Mesodermal cell (in vitro differentiated cells): Measurements from ENCODE around the gene EVI2B.
A peak's percentile ranks its signal among the peaks of the same experiment; 100 is the strongest.
"Not testable (repeated sequence)": the region's sequence is repeated elsewhere in the genome, so short reads cannot be mapped to it uniquely, and the experiment has no call there.

Source experiments
- H3K27ac ChIP-seq: 2 replicates; pipeline ENCODE4 v1.7.0; 2013; ENCODE audit warnings: mild to moderate bottlenecking, low read depth, low read length, moderate library complexity; ENCODE audit not compliant: severe bottlenecking
- H3K36me3 ChIP-seq: 2 replicates; pipeline ENCODE4 v1.7.1; 2013; ENCODE audit warnings: mild to moderate bottlenecking, low read length, moderate library complexity; ENCODE audit not compliant: control insufficient read depth, insufficient read depth
- H3K4me1 ChIP-seq: one replicate; pipeline ENCODE4 v1.7.1; 2013; ENCODE audit warnings: mild to moderate bottlenecking, low read length; ENCODE audit not compliant: insufficient read depth, control insufficient read depth, poor library complexity, severe bottlenecking
- H3K4me3 ChIP-seq: 2 replicates; pipeline ENCODE4 v1.7.0; 2013; ENCODE audit warnings: low read length, control low read depth, mild to moderate bottlenecking; ENCODE audit not compliant: insufficient read depth, poor library complexity, severe bottlenecking; ENCODE audit errors: extremely low read depth
- H3K9me3 ChIP-seq: 2 replicates; pipeline ENCODE4 v1.7.1; 2013; ENCODE audit warnings: mild to moderate bottlenecking, low read length, moderate library complexity; ENCODE audit not compliant: control insufficient read depth
- WGBS, 2 experiments: methylation state at CpG; one replicate each; pipeline ENCODE4 v1.1.5; 2013; ENCODE audit warnings: missing lambda C conversion rate in 2 of 2; ENCODE audit not compliant: insufficient coverage in 2 of 2; 5-methylcytosine and 5-hydroxymethylcytosine counted together

EVI2B gene

GRCh38 chr17:31269578-31269983, 44.3 kb downstream of the EVI2B start:
- Histone ChIP-seq H3K36me3 (peaks cover 33% of the 10 kb centered on the region), H3K4me1 (peaks cover 16% of the 10 kb centered on the region), H3K9me3 (no peaks in the 10 kb centered on the region), H3K4me3 (no peak overlapping the region), H3K27ac (peak overlapping the region; percentile 72)
- no CpG with 5 or more reads among the region's 1 CpG for WGBS, 2 experiments

- Histone ChIP-seq H3K27ac (peak overlapping the region; percentile 72), H3K9me3 (no peaks in the 10 kb centered on the region), H3K4me1 (peaks cover 16% of the 10 kb centered on the region), H3K36me3 (peaks cover 33% of the 10 kb centered on the region), H3K4me3 (no peak overlapping the region)
- WGBS, 2 experiments: 94 to 100% methylated on average over 2 of the region's 2 CpGs
Measured at GRCh38 chr17:31269036-31269577, 44.7 kb downstream of the EVI2B start.

GRCh38 chr17:31266042-31266441, 47.8 kb downstream of the EVI2B start:
- Histone ChIP-seq H3K4me3 (no peak overlapping the region), H3K4me1 (peaks cover 16% of the 10 kb centered on the region), H3K9me3 (no peaks in the 10 kb centered on the region), H3K27ac (no peak overlapping the region), H3K36me3 (peaks cover 31% of the 10 kb centered on the region)
- 90 to 100% methylated on average over 1 to 2 of the region's 2 CpGs for WGBS, 2 experiments

GRCh38 chr17:31262923-31263322, 50.9 kb downstream of the EVI2B start:
- no CpG with 5 or more reads among the region's 1 CpG for WGBS, 2 experiments
- H3K9me3 ChIP-seq, H3K4me1 ChIP-seq, H3K27ac ChIP-seq, H3K4me3 ChIP-seq: not testable (repeated sequence)
- H3K36me3 ChIP-seq: peaks cover 41% of the 10 kb centered on the region

GRCh38 chr17:31261601-31262000, 52.3 kb downstream of the EVI2B start:
- H3K4me1 ChIP-seq: no peaks in the 10 kb centered on the region
- H3K9me3 ChIP-seq: no peaks in the 10 kb centered on the region
- no peak overlapping the region for H3K4me3 ChIP-seq
- 86 to 100% methylated on average over 1 of the region's 1 CpG for WGBS, 2 experiments
- peaks cover 41% of the 10 kb centered on the region for H3K36me3 ChIP-seq
- H3K27ac ChIP-seq: no peak overlapping the region

- H3K4me3 ChIP-seq: no peak overlapping the region
- WGBS, 2 experiments: 100% methylated on average over 2 to 3 of the region's 3 CpGs
- H3K9me3 ChIP-seq: no peaks in the 10 kb centered on the region
- no peak overlapping the region for H3K27ac ChIP-seq
- no peaks in the 10 kb centered on the region for H3K4me1 ChIP-seq
- H3K36me3 ChIP-seq: peaks cover 34% of the 10 kb centered on the region
Measured at GRCh38 chr17:31260151-31260550, 53.7 kb downstream of the EVI2B start.

GRCh38 chr17:31256936-31257335, 56.9 kb downstream of the EVI2B start:
- no peak overlapping the region for H3K27ac ChIP-seq
- H3K4me1 ChIP-seq: no peaks in the 10 kb centered on the region
- no CpG with 5 or more reads among the region's 3 CpGs for WGBS, 2 experiments
- no peak overlapping the region for H3K4me3 ChIP-seq
- peaks cover 34% of the 10 kb centered on the region for H3K36me3 ChIP-seq
- H3K9me3 ChIP-seq: no peaks in the 10 kb centered on the region

GRCh38 chr17:31254654-31255053, 59.2 kb downstream of the EVI2B start:
- Histone ChIP-seq H3K4me1 (no peaks in the 10 kb centered on the region), H3K27ac (no peak overlapping the region), H3K36me3 (peaks cover 20% of the 10 kb centered on the region), H3K4me3 (no peak overlapping the region), H3K9me3 (no peaks in the 10 kb centered on the region)
- no CpG with 5 or more reads among the region's 2 CpGs for WGBS, 2 experiments
